ENCODE measurements around the gene ANP32E. TPM values are rescaled to one million over a fixed set of nuclear protein-coding genes. Genes with fewer than 3 reads are reported as not detected.
"Not testable (repeated sequence)": the region's sequence is repeated elsewhere in the genome, so short reads cannot be mapped to it uniquely, and the experiment has no call there.

ANP32E gene
- total and polyA plus RNA-seq, 9 of the 15 experiments (the other 6 are each of a cell fraction or from before 2014, with no cell fraction given): 60.4 to 197 (median 104) TPM

- Histone ChIP-seq H3K27ac (ENCODE audit: extremely low read depth, low read depth, low read length) (peak overlapping the region; percentile 43; the same call in 2 of the 3 replicates), H3K4me1 (replicated peaks in 1 of 2; ENCODE audit: control insufficient read depth in 2 of 2, insufficient read depth in 2 of 2, low read length in 2 of 2) (peaks cover 4 to 12% of the 10 kb centered on the region in 2 experiments; a peak in 4 of 5 replicates), H3K9ac (ENCODE audit: insufficient read depth in 1 of 2, low read depth in 2 of 2, low read length in 2 of 2) (peak overlapping the region in 1 of 2 experiments; percentile 23; a peak in 1 of 4 replicates), H2AFZ (ENCODE audit: low read depth, low read length) (peak overlapping the region; percentile 78), H3K4me2 (ENCODE audit: insufficient read depth, low read length) (peak overlapping the region; percentile 19; the same call in 1 of the 2 replicates)
- WGBS (ENCODE audit: insufficient coverage, low coverage, missing lambda C conversion rate): 58% methylated on average over 7 of the region's 7 CpGs
- H3K36me3 ChIP-seq (ENCODE audit: control insufficient read depth, insufficient read depth, low read length); H3K79me2 ChIP-seq (ENCODE audit: control insufficient read depth, insufficient read depth, low read length); in situ Hi-C loops (cut with MboI); FAIRE-seq; H4K20me1 ChIP-seq (replicated peaks; ENCODE audit: control insufficient read depth, insufficient read depth, low read length); DNase-seq (ENCODE audit: extremely low read depth in 1 of 4, low spot score in 3 of 4); H3K9me1 ChIP-seq (ENCODE audit: control insufficient read depth, insufficient read depth, low read length); H3K9me3 ChIP-seq (replicated peaks; ENCODE audit: control insufficient read depth, insufficient read depth, low read depth, low read length); H3K27me3 ChIP-seq (ENCODE audit: control insufficient read depth in 2 of 2, insufficient read depth in 2 of 2, low read length in 2 of 2); H3K4me3 ChIP-seq; BruUV-seq (replicated peaks): not testable (repeated sequence)
- POLR2A ChIA-PET: interaction anchor here (0.7 to 2.9 kb wide), 7 partner anchors 18 to 299 kb away, joined by 3 to 27 read pairs (median 3); a partner anchor contains a TSS
- peak; percentile 29 for ATAC-seq
- TF ChIP-seq SMAD4 (CRISPR knock-in tag; conservative IDR thresholded peaks at IDR 0.05) (peak; percentile 13; the same call in 1 of the 2 replicates), ZNF592 (IDR thresholded peaks at IDR 0.05) (0 out of 2 replicates have a peak, but pooled peaks have one; percentile 36), BCOR (IDR thresholded peaks at IDR 0.05) (peak; percentile 7; the same call in 1 of the 2 replicates), RBFOX2 (IDR thresholded peaks at IDR 0.05; ENCODE audit: low read depth, low read length) (peak; percentile 31; the same call in 1 of the 2 replicates), DMBX1 (CRISPR knock-in tag; IDR thresholded peaks at IDR 0.05; ENCODE audit: borderline replicate concordance) (peak; percentile 13; the same call in 1 of the 2 replicates)
- TF ChIP-seq, protein P1, sequence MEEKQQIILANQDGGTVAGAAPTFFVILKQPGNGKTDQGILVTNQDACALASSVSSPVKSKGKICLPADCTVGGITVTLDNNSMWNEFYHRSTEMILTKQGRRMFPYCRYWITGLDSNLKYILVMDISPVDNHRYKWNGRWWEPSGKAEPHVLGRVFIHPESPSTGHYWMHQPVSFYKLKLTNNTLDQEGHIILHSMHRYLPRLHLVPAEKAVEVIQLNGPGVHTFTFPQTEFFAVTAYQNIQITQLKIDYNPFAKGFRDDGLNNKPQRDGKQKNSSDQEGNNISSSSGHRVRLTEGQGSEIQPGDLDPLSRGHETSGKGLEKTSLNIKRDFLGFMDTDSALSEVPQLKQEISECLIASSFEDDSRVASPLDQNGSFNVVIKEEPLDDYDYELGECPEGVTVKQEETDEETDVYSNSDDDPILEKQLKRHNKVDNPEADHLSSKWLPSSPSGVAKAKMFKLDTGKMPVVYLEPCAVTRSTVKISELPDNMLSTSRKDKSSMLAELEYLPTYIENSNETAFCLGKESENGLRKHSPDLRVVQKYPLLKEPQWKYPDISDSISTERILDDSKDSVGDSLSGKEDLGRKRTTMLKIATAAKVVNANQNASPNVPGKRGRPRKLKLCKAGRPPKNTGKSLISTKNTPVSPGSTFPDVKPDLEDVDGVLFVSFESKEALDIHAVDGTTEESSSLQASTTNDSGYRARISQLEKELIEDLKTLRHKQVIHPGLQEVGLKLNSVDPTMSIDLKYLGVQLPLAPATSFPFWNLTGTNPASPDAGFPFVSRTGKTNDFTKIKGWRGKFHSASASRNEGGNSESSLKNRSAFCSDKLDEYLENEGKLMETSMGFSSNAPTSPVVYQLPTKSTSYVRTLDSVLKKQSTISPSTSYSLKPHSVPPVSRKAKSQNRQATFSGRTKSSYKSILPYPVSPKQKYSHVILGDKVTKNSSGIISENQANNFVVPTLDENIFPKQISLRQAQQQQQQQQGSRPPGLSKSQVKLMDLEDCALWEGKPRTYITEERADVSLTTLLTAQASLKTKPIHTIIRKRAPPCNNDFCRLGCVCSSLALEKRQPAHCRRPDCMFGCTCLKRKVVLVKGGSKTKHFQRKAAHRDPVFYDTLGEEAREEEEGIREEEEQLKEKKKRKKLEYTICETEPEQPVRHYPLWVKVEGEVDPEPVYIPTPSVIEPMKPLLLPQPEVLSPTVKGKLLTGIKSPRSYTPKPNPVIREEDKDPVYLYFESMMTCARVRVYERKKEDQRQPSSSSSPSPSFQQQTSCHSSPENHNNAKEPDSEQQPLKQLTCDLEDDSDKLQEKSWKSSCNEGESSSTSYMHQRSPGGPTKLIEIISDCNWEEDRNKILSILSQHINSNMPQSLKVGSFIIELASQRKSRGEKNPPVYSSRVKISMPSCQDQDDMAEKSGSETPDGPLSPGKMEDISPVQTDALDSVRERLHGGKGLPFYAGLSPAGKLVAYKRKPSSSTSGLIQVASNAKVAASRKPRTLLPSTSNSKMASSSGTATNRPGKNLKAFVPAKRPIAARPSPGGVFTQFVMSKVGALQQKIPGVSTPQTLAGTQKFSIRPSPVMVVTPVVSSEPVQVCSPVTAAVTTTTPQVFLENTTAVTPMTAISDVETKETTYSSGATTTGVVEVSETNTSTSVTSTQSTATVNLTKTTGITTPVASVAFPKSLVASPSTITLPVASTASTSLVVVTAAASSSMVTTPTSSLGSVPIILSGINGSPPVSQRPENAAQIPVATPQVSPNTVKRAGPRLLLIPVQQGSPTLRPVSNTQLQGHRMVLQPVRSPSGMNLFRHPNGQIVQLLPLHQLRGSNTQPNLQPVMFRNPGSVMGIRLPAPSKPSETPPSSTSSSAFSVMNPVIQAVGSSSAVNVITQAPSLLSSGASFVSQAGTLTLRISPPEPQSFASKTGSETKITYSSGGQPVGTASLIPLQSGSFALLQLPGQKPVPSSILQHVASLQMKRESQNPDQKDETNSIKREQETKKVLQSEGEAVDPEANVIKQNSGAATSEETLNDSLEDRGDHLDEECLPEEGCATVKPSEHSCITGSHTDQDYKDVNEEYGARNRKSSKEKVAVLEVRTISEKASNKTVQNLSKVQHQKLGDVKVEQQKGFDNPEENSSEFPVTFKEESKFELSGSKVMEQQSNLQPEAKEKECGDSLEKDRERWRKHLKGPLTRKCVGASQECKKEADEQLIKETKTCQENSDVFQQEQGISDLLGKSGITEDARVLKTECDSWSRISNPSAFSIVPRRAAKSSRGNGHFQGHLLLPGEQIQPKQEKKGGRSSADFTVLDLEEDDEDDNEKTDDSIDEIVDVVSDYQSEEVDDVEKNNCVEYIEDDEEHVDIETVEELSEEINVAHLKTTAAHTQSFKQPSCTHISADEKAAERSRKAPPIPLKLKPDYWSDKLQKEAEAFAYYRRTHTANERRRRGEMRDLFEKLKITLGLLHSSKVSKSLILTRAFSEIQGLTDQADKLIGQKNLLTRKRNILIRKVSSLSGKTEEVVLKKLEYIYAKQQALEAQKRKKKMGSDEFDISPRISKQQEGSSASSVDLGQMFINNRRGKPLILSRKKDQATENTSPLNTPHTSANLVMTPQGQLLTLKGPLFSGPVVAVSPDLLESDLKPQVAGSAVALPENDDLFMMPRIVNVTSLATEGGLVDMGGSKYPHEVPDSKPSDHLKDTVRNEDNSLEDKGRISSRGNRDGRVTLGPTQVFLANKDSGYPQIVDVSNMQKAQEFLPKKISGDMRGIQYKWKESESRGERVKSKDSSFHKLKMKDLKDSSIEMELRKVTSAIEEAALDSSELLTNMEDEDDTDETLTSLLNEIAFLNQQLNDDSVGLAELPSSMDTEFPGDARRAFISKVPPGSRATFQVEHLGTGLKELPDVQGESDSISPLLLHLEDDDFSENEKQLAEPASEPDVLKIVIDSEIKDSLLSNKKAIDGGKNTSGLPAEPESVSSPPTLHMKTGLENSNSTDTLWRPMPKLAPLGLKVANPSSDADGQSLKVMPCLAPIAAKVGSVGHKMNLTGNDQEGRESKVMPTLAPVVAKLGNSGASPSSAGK (IDR thresholded peaks at IDR 0.05): 0 out of 2 replicates have a peak, but pooled peaks have one; percentile 12
- CTCF ChIA-PET (ENCODE audit: low intra/inter-chr PET ratio): interaction anchor here (0.6 to 2.2 kb wide), 4 partner anchors 95 to 298 kb away, joined by 5 to 19 read pairs (median 7); a partner anchor contains a TSS
- intact Hi-C loops (cut with micrococcal nuclease): loop anchor here (2.0 to 5.0 kb wide), 3 partner anchors 18 to 224 kb away; partner anchors contain the start of gene VPS45
Measured at GRCh38 chr1:150186438-150186788, 49.5 kb downstream of the ANP32E start.

Data from K562 (cell line).